Ovary (tissue), 9 donors: ENCODE data around the gene FUCA1. TPM values are rescaled to one million over a fixed set of nuclear protein-coding genes. Genes with fewer than 3 reads are reported as not detected.

Source experiments
- DNase-seq, 5 donors: peaks; one replicate each; pipeline ENCODE4 v3.0.0-alpha.2; 2019 to 2020
- H3K27ac ChIP-seq, 2 donors: fragments of 200-600 bp; one replicate each; pipeline versions ENCODE4 v1.5.1 to v1.8.0; 2019 to 2022
- H3K27me3 ChIP-seq: fragments of 200-600 bp; one replicate; pipeline ENCODE4 v1.8.0; 2022
- H3K36me3 ChIP-seq: fragments of 200-600 bp; sonication (generic); one replicate; pipeline ENCODE4 v1.5.1; 2019
- H3K4me1 ChIP-seq: one replicate; pipeline ENCODE4 v1.8.1; 2013; ENCODE audit warnings: mild to moderate bottlenecking, moderate library complexity; ENCODE audit not compliant: insufficient read depth
- H3K4me3 ChIP-seq: fragments of 200-600 bp; sonication (generic); one replicate; pipeline ENCODE4 v1.5.1; 2017
- H3K9me3 ChIP-seq, 2 donors: fragments of 200-600 bp in 1 of 2; sonication (generic) in 1 of 2; one replicate each; pipeline versions ENCODE4 v1.5.1 to v1.8.1; 2013 to 2019; ENCODE audit warnings: mild to moderate bottlenecking in 1 of 2, moderate library complexity in 1 of 2
- CTCF ChIP-seq, 3 donors: fragments of 450-650 bp in 2 of 3; fragments of 200-600 bp in 1 of 3; IDR thresholded peaks; one replicate each; pipeline versions ENCODE4 v1.5.1 to v1.8.0; 2016 to 2022; ENCODE audit warnings: antibody characterized with exemption in 3 of 3, mild to moderate bottlenecking in 1 of 3
- EP300 ChIP-seq: sonication (generic); formaldehyde crosslinking; IDR thresholded peaks from one replicate; pipeline ENCODE4 v1.6.1; 2017; ENCODE audit warnings: antibody characterized with exemption
- POLR2A ChIP-seq: fragments of 450-650 bp; IDR thresholded peaks from one replicate; pipeline ENCODE4 v1.6.1; 2017; ENCODE audit warnings: antibody characterized with exemption, mild to moderate bottlenecking, moderate library complexity
- WGBS, 3 donors: extraction: QIAGEN DNeasy Blood & Tissue Kit in 1 of 3; methylation state at CpG; one replicate each; pipeline versions ENCODE4 v1.1.5 to v1.1.7; 2013 to 2017; 5-methylcytosine and 5-hydroxymethylcytosine counted together
- intact Hi-C, 4 donors: fragments of 100-400 bp; cut with DNase I; formaldehyde crosslinking; loops; one replicate each; pipeline versions ENCODE4 v1.11.0 to v1.15.1; 2022 to 2023
- polyA plus RNA-seq, 2 donors: library from polyadenylated mRNA; stranded (reverse); fragments of 200-250 nt in 1 of 2; fragments of 350-450 nt in 1 of 2; fragmentation: Illumina TruSeq in 1 of 2; extraction: RNeasy Lipid Tissue Mini Kit (QIAGEN cat#74804) in 1 of 2; gene quantifications; one replicate each; pipeline ENCODE4 v1.2.3, GENCODE V29; 2013 to 2014
- total RNA-seq, 7 donors: library from RNA; depleted of rRNA in 2 of 7; stranded (reverse); fragments of >200 nt in 2 of 7; fragmentation: NEBNext Ultra II Directional in 3 of 7; extraction: Animal tissue kit (Norgen Biotek cat#: 25700) in 3 of 7; gene quantifications; one replicate each; pipeline versions ENCODE4 v1.1.0 to v1.2.4, GENCODE V29; 2016 to 2023
- donor health status: DM: no; HTN: no; CAD: no; lungs with moderate emphysema.
- donor health status: DM: no; HTN: no; CAD: no.
- donor health status: Bipolar disorder and iron deficiency.
- donor health status: DM: yes; HTN: yes; CAD: no.
- donor health status: DM: no; HTN: no; CAD: no.
- donor health status: DM: yes; HTN: yes; CAD: no.

Gene FUCA1
- total and polyA plus RNA-seq, 9 donors: 21.7 to 112 (median 25.6) TPM

- Histone ChIP-seq H3K36me3 (no peaks in the 10 kb centered on the region), H3K27me3 (no peaks in the 10 kb centered on the region), H3K9me3 (no peaks in the 10 kb centered on the region), H3K4me3 (no peak overlapping the region), H3K4me1 (no peaks in the 10 kb centered on the region), H3K27ac (no peak overlapping the region)
- no peak for TF ChIP-seq POLR2A
- intact Hi-C loops: no loop called here
- 45 to 56% (median 51%) methylated on average over 6 of the region's 6 CpGs for WGBS, 3 donors
- DNase-seq: no peak
These were observed 58.3 kb downstream of the FUCA1 start for GRCh38 chr1:23809751-23810171.

- 54 to 60% (median 57%) methylated on average over 3 of the region's 3 CpGs for WGBS, 3 donors
- TF ChIP-seq POLR2A: no peak
- TF ChIP-seq EP300: no peak
- TF ChIP-seq CTCF (IDR thresholded peaks at IDR 0.05): no peak
- DNase-seq: no peak
- no peaks in the 10 kb centered on the region for H3K9me3 ChIP-seq
- no peak overlapping the region for H3K27ac ChIP-seq
- H3K36me3 ChIP-seq: no peaks in the 10 kb centered on the region
- H3K4me1 ChIP-seq: no peaks in the 10 kb centered on the region
- H3K27me3 ChIP-seq: no peaks in the 10 kb centered on the region
- H3K4me3 ChIP-seq: no peak overlapping the region
- intact Hi-C loops: no loop called here
These were observed 60.6 kb downstream of the FUCA1 start for GRCh38 chr1:23807453-23807852.

DNA sequence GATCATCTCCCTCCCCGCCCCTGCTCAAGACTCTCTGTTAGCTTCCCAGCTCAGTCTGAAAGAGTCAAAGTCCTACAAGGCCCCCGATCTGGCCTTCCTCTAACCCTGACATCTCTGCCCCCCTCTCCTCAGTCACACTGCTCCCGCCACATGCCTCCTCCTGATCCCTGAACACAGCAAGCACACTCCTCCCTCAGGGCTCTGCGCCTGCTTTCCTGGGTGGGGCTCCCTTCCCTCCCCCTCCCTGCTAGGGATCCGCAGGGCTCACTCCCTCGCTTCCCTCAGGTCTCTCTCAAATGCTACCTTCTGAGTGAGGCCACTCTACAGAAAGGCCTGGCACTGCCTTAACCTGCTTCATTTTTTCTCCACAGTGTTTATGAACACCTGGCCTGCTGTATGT lies 61.8 kb downstream of the FUCA1 start:
- WGBS, 3 donors: 73 to 79% (median 77%) methylated on average over 6 of the region's 6 CpGs
- Histone ChIP-seq H3K36me3 (no peaks in the 10 kb centered on the region), H3K27ac (no peak overlapping the region)

DNA sequence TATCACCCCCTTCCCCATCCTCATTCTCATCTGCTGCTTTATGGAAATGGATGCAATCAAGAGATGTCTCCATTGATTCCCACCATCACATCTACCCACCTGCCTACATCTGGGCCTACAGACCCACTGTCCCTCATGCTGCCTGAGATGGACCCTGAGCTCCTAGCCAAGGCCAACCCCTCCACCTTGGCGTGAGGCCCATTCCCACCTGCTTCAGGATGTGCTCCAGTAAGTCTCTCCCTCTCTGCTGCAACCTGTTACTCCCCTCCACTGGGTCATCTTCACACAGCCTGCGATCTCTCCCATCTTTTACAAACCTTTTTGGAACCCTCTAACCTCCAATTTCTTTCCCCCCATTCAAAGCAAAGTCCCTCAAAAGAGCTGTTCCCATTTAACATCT lies 63.1 kb downstream of the FUCA1 start:
- WGBS, 3 donors: 85 to 88% (median 85%) methylated on average over 2 of the region's 2 CpGs
- Histone ChIP-seq H3K4me1 (no peaks in the 10 kb centered on the region), H3K4me3 (no peak overlapping the region), H3K27ac (no peak overlapping the region), H3K9me3 (no peaks in the 10 kb centered on the region), H3K27me3 (no peaks in the 10 kb centered on the region), H3K36me3 (no peaks in the 10 kb centered on the region)
- no peak for TF ChIP-seq POLR2A
- TF ChIP-seq EP300: no peak
- TF ChIP-seq CTCF (IDR thresholded peaks at IDR 0.05): no peak
- DNase-seq: no peak
- intact Hi-C loops: no loop called here

More for the DNA sequence above, 61.8 kb downstream of the FUCA1 start:
- H3K4me1 ChIP-seq: no peaks in the 10 kb centered on the region
- TF ChIP-seq CTCF (IDR thresholded peaks at IDR 0.05) (no peak), POLR2A (no peak), EP300 (no peak)
- H3K4me3 ChIP-seq: no peak overlapping the region
- intact Hi-C loops: no loop called here
- DNase-seq: no peak
- H3K9me3 ChIP-seq: no peaks in the 10 kb centered on the region
- H3K27me3 ChIP-seq: no peaks in the 10 kb centered on the region

- no peak overlapping the region for H3K27ac ChIP-seq
- DNase-seq: no peak
- peaks cover 6% of the 10 kb centered on the region for H3K4me1 ChIP-seq
- no peak overlapping the region for H3K4me3 ChIP-seq
- TF ChIP-seq POLR2A: no peak
- no peaks in the 10 kb centered on the region for H3K9me3 ChIP-seq
- no peaks in the 10 kb centered on the region for H3K27me3 ChIP-seq
- no peaks in the 10 kb centered on the region for H3K36me3 ChIP-seq
- WGBS, 3 donors: 73 to 82% (median 76%) methylated on average over 7 of the region's 7 CpGs
- intact Hi-C loops: no loop called here
These were observed 63.8 kb downstream of the FUCA1 start for GRCh38 chr1:23804183-23804835.
